Body of pancreas (tissue), 4 donors: ENCODE measurements around the gene NET1.

Source experiments
- POLR2A ChIP-seq, 3 donors: fragments of 450-650 bp; IDR thresholded peaks; one replicate each; pipeline ENCODE4 v1.6.1; 2016; ENCODE audit warnings: antibody characterized with exemption in 3 of 3, mild to moderate bottlenecking in 2 of 3
- TF ChIP-seq, protein P1 (sequence below), 7 experiments: fragments of 450-650 bp in 4 of 7; fragments of 200-600 bp in 3 of 7; sonication (generic) in 3 of 7; IDR thresholded peaks; one replicate each; pipeline ENCODE4 v1.5.1; 2016 to 2019; ENCODE audit warnings: antibody characterized with exemption in 7 of 7

DNA sequence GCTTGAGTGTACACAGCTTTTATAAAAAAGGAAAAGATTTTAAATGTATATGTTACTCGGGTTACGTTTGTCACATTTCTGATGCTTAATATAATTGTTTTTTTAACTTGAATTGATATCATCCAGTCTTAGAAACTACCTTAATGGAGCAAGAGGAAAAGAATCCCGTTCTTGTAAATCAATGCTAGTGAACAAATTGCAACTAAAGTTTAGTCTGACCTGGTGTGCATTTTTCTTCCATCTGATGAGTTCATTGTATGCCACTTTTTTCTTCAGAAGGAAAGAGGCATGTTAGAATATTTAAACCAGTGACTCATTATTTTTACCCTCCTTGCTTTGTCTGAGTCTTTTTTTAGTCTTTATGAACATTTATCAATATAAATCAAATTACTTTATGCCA lies 34.7 kb downstream of the NET1 start:
- TF ChIP-seq POLR2A (IDR thresholded peaks at IDR 0.05), result no peak
- TF ChIP-seq, protein P1, sequence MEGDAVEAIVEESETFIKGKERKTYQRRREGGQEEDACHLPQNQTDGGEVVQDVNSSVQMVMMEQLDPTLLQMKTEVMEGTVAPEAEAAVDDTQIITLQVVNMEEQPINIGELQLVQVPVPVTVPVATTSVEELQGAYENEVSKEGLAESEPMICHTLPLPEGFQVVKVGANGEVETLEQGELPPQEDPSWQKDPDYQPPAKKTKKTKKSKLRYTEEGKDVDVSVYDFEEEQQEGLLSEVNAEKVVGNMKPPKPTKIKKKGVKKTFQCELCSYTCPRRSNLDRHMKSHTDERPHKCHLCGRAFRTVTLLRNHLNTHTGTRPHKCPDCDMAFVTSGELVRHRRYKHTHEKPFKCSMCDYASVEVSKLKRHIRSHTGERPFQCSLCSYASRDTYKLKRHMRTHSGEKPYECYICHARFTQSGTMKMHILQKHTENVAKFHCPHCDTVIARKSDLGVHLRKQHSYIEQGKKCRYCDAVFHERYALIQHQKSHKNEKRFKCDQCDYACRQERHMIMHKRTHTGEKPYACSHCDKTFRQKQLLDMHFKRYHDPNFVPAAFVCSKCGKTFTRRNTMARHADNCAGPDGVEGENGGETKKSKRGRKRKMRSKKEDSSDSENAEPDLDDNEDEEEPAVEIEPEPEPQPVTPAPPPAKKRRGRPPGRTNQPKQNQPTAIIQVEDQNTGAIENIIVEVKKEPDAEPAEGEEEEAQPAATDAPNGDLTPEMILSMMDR (IDR thresholded peaks at IDR 0.05), result no peak
